Suprapubic skin (tissue), 4 donors: ENCODE measurements around the gene MUTYH. TPM values are rescaled to one million over a fixed set of nuclear protein-coding genes. Genes with fewer than 3 reads are reported as not detected.
"Not testable (repeated sequence)": the region's sequence is repeated elsewhere in the genome, so short reads cannot be mapped to it uniquely, and the experiment has no call there.

Source experiments
- DNase-seq, 2 donors: peaks; one replicate each; pipeline ENCODE4 v3.0.0-alpha.2; 2019; ENCODE audit warnings: low spot score in 2 of 2
- H3K27ac ChIP-seq: fragments of 200-600 bp; sonication (generic); one replicate; pipeline ENCODE4 v1.5.1; 2019
- H3K27me3 ChIP-seq: fragments of 200-600 bp; sonication (generic); one replicate; pipeline ENCODE4 v1.5.1; 2019
- H3K36me3 ChIP-seq: fragments of 200-600 bp; sonication (generic); one replicate; pipeline ENCODE4 v1.5.1; 2019
- H3K4me1 ChIP-seq: fragments of 200-600 bp; sonication (generic); one replicate; pipeline ENCODE4 v1.5.1; 2019
- H3K4me3 ChIP-seq: fragments of 200-600 bp; sonication (generic); one replicate; pipeline ENCODE4 v1.5.1; 2019; ENCODE audit warnings: mild to moderate bottlenecking
- H3K9me3 ChIP-seq: fragments of 200-600 bp; sonication (generic); one replicate; pipeline ENCODE4 v1.5.1; 2019
- EP300 ChIP-seq: sonication (generic); formaldehyde crosslinking; IDR thresholded peaks from one replicate; pipeline ENCODE4 v1.6.1; 2017; ENCODE audit warnings: antibody characterized with exemption
- POLR2A ChIP-seq, 2 donors: fragments of 450-650 bp; IDR thresholded peaks; one replicate each; pipeline ENCODE4 v1.6.1; 2017; ENCODE audit warnings: antibody characterized with exemption in 2 of 2, mild to moderate bottlenecking in 2 of 2, moderate library complexity in 2 of 2
- POLR2AphosphoS5 ChIP-seq, 3 donors: sonication (generic); formaldehyde crosslinking; IDR thresholded peaks; one replicate each; pipeline ENCODE4 v1.6.1; 2017; ENCODE audit warnings: antibody characterized with exemption in 3 of 3
- WGBS: methylation state at CpG from one replicate; pipeline ENCODE4 v1.1.5; 2018; 5-methylcytosine and 5-hydroxymethylcytosine counted together
- total RNA-seq, 4 donors: library from RNA; depleted of rRNA; stranded (reverse); fragments of >200 nt; gene quantifications; one replicate each; pipeline ENCODE4 v1.1.0, GENCODE V29; 2016
- TF ChIP-seq, protein P1 (sequence below), 2 donors: fragments of 200-600 bp in 1 of 2; fragments of 450-650 bp in 1 of 2; sonication (generic) in 1 of 2; IDR thresholded peaks; one replicate each; pipeline ENCODE4 v1.5.1; 2016 to 2019; ENCODE audit warnings: antibody characterized with exemption in 2 of 2, mild to moderate bottlenecking in 1 of 2, moderate library complexity in 1 of 2

The MUTYH gene
- total RNA-seq: 10 to 100 TPM; 22.1 to 38.2 (median 30.7) TPM

DNA sequence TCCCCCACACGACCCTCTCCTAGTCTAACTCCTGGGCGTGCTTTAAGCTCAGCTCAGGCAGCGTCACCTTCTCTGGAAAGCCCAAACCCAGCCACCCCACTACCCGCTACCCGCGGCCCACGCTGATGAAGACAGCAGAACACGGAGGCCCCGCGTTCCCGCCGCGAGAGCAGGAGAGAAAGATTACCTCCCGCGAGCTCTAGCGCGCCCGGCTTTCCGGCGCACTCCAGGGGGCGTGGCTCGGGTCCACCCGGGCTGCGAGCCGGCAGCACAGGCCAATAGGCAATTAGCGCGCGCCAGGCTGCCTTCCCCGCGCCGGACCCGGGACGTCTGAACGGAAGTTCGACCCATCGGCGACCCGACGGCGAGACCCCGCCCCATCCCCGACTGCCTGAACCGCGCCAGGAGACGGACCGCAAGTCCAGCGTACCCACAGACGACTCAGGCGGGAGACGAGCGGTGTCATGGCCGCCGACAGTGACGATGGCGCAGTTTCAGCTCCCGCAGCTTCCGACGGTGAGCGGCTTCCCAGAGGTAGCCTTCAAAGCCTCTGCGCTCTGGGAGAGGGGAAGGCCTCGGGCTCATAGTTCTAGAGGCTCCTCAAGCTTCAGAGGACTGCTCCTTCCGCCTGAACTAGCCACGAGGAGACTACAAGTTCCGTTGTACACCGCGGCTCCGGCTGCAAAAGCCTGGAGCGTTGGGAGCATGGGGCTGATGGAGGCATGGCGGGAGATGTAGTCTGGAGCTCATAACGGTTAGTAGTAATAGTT is at the start of gene MUTYH, which contains the start of gene TOE1:
Gene MUTYH, minus strand, starts transcription at position 652 of the 770 bp plus-strand sequence. CDS start 5,935 bp downstream, outside the sequence.
Gene TOE1, plus strand, starts transcription at position 382 of the 770 bp plus-strand sequence. Its CDS starts 83 bp downstream, at position 465.
- peak; percentile 95 to 97 for DNase-seq
- under 1% methylated on average over 15 of the region's 70 CpGs for WGBS
- H3K36me3 ChIP-seq: peaks cover 30% of the 10 kb centered on the region
- TF ChIP-seq, protein P1, sequence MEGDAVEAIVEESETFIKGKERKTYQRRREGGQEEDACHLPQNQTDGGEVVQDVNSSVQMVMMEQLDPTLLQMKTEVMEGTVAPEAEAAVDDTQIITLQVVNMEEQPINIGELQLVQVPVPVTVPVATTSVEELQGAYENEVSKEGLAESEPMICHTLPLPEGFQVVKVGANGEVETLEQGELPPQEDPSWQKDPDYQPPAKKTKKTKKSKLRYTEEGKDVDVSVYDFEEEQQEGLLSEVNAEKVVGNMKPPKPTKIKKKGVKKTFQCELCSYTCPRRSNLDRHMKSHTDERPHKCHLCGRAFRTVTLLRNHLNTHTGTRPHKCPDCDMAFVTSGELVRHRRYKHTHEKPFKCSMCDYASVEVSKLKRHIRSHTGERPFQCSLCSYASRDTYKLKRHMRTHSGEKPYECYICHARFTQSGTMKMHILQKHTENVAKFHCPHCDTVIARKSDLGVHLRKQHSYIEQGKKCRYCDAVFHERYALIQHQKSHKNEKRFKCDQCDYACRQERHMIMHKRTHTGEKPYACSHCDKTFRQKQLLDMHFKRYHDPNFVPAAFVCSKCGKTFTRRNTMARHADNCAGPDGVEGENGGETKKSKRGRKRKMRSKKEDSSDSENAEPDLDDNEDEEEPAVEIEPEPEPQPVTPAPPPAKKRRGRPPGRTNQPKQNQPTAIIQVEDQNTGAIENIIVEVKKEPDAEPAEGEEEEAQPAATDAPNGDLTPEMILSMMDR (IDR thresholded peaks at IDR 0.05): no peak
- TF ChIP-seq POLR2A (IDR thresholded peaks at IDR 0.05) (peak; percentile 25 to 83), EP300 (no peak), POLR2AphosphoS5 (IDR thresholded peaks at IDR 0.05) (peak in 2 of 3 donors; percentile 55 to 83)
- H3K4me1 ChIP-seq: peaks cover 23% of the 10 kb centered on the region
- no peaks in the 10 kb centered on the region for H3K9me3 ChIP-seq
- H3K4me3 ChIP-seq: peak within 1 kb of the TSS; percentile 59
- peak within 1 kb of the TSS; percentile 93 for H3K27ac ChIP-seq
- H3K27me3 ChIP-seq: no peaks in the 10 kb centered on the region

DNA sequence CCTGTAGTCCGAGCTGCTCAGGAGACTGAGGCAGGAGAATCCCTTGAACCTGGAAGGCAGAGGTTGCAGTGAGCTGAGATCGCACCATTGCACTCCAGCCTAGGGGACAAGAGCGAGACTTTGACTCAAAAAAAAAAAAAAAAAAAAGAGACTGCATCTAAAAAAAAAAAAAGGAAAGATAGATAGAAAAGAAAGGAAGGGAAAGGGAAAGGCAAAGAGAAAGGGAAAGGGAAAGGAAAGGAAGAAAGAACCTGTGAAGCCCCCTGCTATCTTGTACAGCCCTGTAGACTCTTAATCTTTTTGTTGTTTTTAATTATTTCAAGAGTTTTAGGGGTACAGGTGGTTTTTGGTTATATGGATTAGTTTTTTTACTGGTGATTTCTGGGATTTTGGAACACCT is 46.0 kb upstream of the MUTYH start:
- WGBS: 96% methylated on average over 3 of the region's 3 CpGs
- no peak overlapping the region for H3K4me3 ChIP-seq
- no peaks in the 10 kb centered on the region for H3K9me3 ChIP-seq
- no peak for DNase-seq
- no peaks in the 10 kb centered on the region for H3K36me3 ChIP-seq
- TF ChIP-seq, protein P1 (IDR thresholded peaks at IDR 0.05): no peak
- TF ChIP-seq EP300 (no peak), POLR2AphosphoS5 (IDR thresholded peaks at IDR 0.05) (no peak), POLR2A (IDR thresholded peaks at IDR 0.05) (no peak)
- no peaks in the 10 kb centered on the region for H3K4me1 ChIP-seq
- no peaks in the 10 kb centered on the region for H3K27me3 ChIP-seq
- no peak overlapping the region for H3K27ac ChIP-seq

DNA sequence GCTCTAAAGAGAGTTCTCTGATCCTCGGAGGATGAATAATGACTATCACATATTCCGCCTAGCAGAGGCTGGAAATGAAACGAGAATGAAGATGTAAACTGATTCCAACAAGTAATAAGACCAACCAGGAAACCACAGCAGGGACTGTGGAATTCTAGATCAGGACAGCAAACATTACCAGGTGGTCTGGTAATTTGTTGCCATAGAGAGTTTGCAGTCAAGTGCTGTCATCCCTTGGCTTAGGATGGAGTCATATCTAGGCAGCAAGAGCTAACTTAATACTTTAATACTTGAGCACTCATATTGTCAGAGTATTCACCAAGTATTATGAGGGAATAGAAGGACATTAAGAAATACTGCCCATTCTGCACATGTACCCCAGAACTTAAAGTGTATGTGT is 45.1 kb upstream of the MUTYH start:
- no peak overlapping the region for H3K27ac ChIP-seq
- H3K27me3 ChIP-seq: no peaks in the 10 kb centered on the region
- H3K36me3 ChIP-seq: no peaks in the 10 kb centered on the region
- no peak overlapping the region for H3K4me3 ChIP-seq
- 85% methylated on average over 3 of the region's 3 CpGs for WGBS
- no peak for DNase-seq
- no peaks in the 10 kb centered on the region for H3K4me1 ChIP-seq
- TF ChIP-seq, protein P1 (IDR thresholded peaks at IDR 0.05): no peak
- TF ChIP-seq POLR2AphosphoS5 (IDR thresholded peaks at IDR 0.05) (no peak), EP300 (no peak)
- no peaks in the 10 kb centered on the region for H3K9me3 ChIP-seq

DNA sequence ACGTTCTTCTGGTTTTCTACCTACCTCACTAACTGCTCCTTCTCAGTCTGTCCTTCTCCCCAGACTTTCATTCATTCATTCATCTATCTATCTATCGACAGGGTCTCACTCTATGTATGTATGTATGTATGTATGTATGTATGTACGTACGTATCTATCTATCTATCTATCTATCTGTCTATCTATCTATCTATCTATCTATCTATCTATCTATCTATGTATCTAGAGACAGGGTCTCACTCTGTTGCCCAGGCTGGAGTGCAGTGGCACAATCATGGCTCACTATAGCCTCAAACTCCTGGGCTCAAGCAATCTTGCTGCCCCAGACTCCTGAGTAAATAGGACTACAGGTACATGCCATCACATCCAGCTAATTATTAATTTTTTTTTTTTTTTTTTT is 44.0 kb upstream of the MUTYH start:
- WGBS: 87% methylated on average over 4 of the region's 4 CpGs
- not testable (repeated sequence) for H3K4me3 ChIP-seq, H3K27me3 ChIP-seq, H3K4me1 ChIP-seq, DNase-seq, H3K36me3 ChIP-seq, H3K27ac ChIP-seq, H3K9me3 ChIP-seq

DNA sequence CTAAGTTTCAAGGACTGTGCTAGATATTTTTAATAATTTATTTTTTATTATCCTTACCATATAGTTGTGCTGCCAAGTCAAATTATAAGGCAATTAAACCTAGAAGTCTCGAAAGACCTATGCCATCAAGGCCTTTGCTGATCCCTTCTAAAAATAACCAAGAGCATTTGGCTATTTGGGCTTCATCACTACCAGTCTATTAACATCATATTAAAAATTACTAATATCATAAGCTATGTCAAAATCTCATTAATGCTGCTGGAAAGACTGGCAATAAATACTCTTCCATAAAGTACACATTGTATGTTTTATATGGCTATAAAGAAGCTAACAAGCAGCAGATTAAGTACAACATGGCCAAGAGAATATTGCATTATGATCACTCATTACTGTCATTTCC is 43.0 kb upstream of the MUTYH start:
- H3K9me3 ChIP-seq: no peaks in the 10 kb centered on the region
- no peaks in the 10 kb centered on the region for H3K27me3 ChIP-seq
- TF ChIP-seq, protein P1 (IDR thresholded peaks at IDR 0.05): no peak
- TF ChIP-seq POLR2AphosphoS5 (IDR thresholded peaks at IDR 0.05) (no peak), POLR2A (IDR thresholded peaks at IDR 0.05) (no peak), EP300 (no peak)
- H3K4me1 ChIP-seq: no peaks in the 10 kb centered on the region
- no peaks in the 10 kb centered on the region for H3K36me3 ChIP-seq
- 87% methylated on average over 1 of the region's 1 CpG for WGBS
- no peak overlapping the region for H3K4me3 ChIP-seq
- H3K27ac ChIP-seq: no peak overlapping the region
- DNase-seq: no peak
